GM19438 (cell line): ENCODE results near the gene HSD17B2.
"Not testable (repeated sequence)": the region's sequence is repeated elsewhere in the genome, so short reads cannot be mapped to it uniquely, and the experiment has no call there.

ENCODE experiments used
- ATAC-seq: cut with Tn5 transposase; IDR thresholded peaks from one replicate; pipeline ENCODE4 v1.9.1; 2021; ENCODE audit warnings: low read depth; ENCODE audit not compliant: unreplicated experiment

HSD17B2 gene

GRCh38 chr16:82072313-82072712 is 37.3 kb downstream of the HSD17B2 start:
- ATAC-seq, result no peak

- no peak for ATAC-seq
Measured at GRCh38 chr16:82074019-82074558, 39.0 kb downstream of the HSD17B2 start.

- no peak for ATAC-seq
Measured at GRCh38 chr16:82078125-82078524, 43.1 kb downstream of the HSD17B2 start.

GRCh38 chr16:82079892-82080291 is 44.8 kb downstream of the HSD17B2 start:
- ATAC-seq, result no peak

- ATAC-seq, result no peak
Measured at GRCh38 chr16:82081264-82081663, 46.2 kb downstream of the HSD17B2 start.

- no peak for ATAC-seq
Measured at GRCh38 chr16:82082097-82082496, 47.0 kb downstream of the HSD17B2 start.

- ATAC-seq, result no peak
Measured at GRCh38 chr16:82082543-82083244, 47.6 kb downstream of the HSD17B2 start.

- no peak for ATAC-seq
Measured at GRCh38 chr16:82083710-82084353, 48.8 kb downstream of the HSD17B2 start.

- no peak for ATAC-seq
Measured at GRCh38 chr16:82085011-82085779, 50.1 kb downstream of the HSD17B2 start.

GRCh38 chr16:82088483-82088882 is 53.4 kb downstream of the HSD17B2 start:
- no peak for ATAC-seq

- ATAC-seq, result no peak
Measured at GRCh38 chr16:82091241-82091640, 56.2 kb downstream of the HSD17B2 start.

- no peak for ATAC-seq
Measured at GRCh38 chr16:82092711-82093110, 57.7 kb downstream of the HSD17B2 start.

- no peak for ATAC-seq
Measured at GRCh38 chr16:82093666-82094300, 58.7 kb downstream of the HSD17B2 start.

- ATAC-seq, result no peak
Measured at GRCh38 chr16:82094942-82095540, 60.0 kb downstream of the HSD17B2 start.

GRCh38 chr16:82096641-82097040 is 61.6 kb downstream of the HSD17B2 start:
- no peak for ATAC-seq

- ATAC-seq, result no peak
Measured at GRCh38 chr16:82105107-82105506, 70.1 kb downstream of the HSD17B2 start.

GRCh38 chr16:82108100-82108499 is 73.0 kb downstream of the HSD17B2 start:
- no peak for ATAC-seq

GRCh38 chr16:82108774-82109173 is 73.7 kb downstream of the HSD17B2 start:
- ATAC-seq, result no peak

- ATAC-seq, result not testable (repeated sequence)
Measured at GRCh38 chr16:82109266-82109665, 74.2 kb downstream of the HSD17B2 start.

GRCh38 chr16:82111944-82112343 is 76.9 kb downstream of the HSD17B2 start:
- ATAC-seq, result no peak
